ENCODE results near the gene SCN2B. TPM values are rescaled to one million over a fixed set of nuclear protein-coding genes. Genes with fewer than 3 reads are reported as not detected.

Gene SCN2B
- total and polyA plus RNA-seq, 2 of the 13 experiments (the other 11 are each of a cell fraction or from before 2014, with no cell fraction given): 0.01 to 0.02 TPM

DNA sequence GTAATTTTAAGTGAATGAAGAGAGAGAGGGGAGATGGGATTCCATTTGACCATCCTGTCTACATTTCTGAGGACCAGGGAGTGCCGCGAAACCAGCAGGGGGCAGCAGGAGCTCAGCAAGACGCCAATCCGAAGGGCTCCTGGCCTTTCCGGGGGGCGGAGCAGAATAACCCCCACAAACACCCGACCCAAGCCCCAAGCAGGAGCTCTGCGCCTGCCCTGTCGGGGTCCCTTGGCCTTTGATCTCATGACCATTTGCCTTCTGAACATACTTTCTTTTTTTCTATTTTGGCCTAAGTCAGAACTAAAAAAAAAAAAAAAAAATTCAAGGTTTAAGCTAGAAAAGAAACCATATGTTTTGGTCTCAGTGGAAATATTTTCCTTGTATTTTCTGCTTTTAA is 21.9 kb upstream of the SCN2B start (continued):
- TF ChIP-seq MIXL1 (CRISPR knock-in tag; IDR thresholded peaks at IDR 0.05): peak; percentile 34; the same call in 1 of the 2 replicates
- TF ChIP-seq STAG1 (CRISPR knock-in tag; IDR thresholded peaks at IDR 0.05): peak; percentile 95
- TF ChIP-seq ZNF281 (CRISPR knock-in tag; IDR thresholded peaks at IDR 0.05; ENCODE audit: borderline replicate concordance): peak; percentile 26; the same call in 1 of the 2 replicates
- no peak for TF ChIP-seq SOX6 (IDR thresholded peaks at IDR 0.05)
- TF ChIP-seq SOX6 (CRISPR knock-in tag; IDR thresholded peaks at IDR 0.05): peak; percentile 50; the same call in 1 of the 2 replicates
- TF ChIP-seq, protein P1, sequence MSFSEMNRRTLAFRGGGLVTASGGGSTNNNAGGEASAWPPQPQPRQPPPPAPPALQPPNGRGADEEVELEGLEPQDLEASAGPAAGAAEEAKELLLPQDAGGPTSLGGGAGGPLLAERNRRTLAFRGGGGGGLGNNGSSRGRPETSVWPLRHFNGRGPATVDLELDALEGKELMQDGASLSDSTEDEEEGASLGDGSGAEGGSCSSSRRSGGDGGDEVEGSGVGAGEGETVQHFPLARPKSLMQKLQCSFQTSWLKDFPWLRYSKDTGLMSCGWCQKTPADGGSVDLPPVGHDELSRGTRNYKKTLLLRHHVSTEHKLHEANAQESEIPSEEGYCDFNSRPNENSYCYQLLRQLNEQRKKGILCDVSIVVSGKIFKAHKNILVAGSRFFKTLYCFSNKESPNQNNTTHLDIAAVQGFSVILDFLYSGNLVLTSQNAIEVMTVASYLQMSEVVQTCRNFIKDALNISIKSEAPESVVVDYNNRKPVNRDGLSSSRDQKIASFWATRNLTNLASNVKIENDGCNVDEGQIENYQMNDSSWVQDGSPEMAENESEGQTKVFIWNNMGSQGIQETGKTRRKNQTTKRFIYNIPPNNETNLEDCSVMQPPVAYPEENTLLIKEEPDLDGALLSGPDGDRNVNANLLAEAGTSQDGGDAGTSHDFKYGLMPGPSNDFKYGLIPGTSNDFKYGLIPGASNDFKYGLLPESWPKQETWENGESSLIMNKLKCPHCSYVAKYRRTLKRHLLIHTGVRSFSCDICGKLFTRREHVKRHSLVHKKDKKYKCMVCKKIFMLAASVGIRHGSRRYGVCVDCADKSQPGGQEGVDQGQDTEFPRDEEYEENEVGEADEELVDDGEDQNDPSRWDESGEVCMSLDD (CRISPR knock-in tag; IDR thresholded peaks at IDR 0.05; ENCODE audit: borderline replicate concordance): peak; percentile 90; the same call in 1 of the 2 replicates
- TF ChIP-seq MED1 (CRISPR knock-in tag; IDR thresholded peaks at IDR 0.05): peak; percentile 59
- no peak for TF ChIP-seq KDM6A (CRISPR knock-in tag; IDR thresholded peaks at IDR 0.05; ENCODE audit: low read depth)
- TF ChIP-seq KAT8 (CRISPR knock-in tag; IDR thresholded peaks at IDR 0.05): peak; percentile 45; the same call in 1 of the 2 replicates
- 0 out of 2 replicates have a peak, but pooled peaks have one; percentile 31 for TF ChIP-seq THRA (CRISPR knock-in tag; IDR thresholded peaks at IDR 0.05; ENCODE audit: borderline replicate concordance)
- TF ChIP-seq HNF4A (CRISPR knock-in tag; IDR thresholded peaks at IDR 0.05): peak; percentile 55
- TF ChIP-seq ZNF580 (CRISPR knock-in tag; IDR thresholded peaks at IDR 0.05; ENCODE audit: borderline replicate concordance, low read depth): peak; percentile 75; the same call in 1 of the 2 replicates
- TF ChIP-seq XRCC5 (optimal IDR thresholded peaks at IDR 0.05; ENCODE audit: low read length): peak; percentile 48
- no peak for TF ChIP-seq KLF13 (CRISPR knock-in tag; IDR thresholded peaks at IDR 0.05)
- TF ChIP-seq, protein P2, sequence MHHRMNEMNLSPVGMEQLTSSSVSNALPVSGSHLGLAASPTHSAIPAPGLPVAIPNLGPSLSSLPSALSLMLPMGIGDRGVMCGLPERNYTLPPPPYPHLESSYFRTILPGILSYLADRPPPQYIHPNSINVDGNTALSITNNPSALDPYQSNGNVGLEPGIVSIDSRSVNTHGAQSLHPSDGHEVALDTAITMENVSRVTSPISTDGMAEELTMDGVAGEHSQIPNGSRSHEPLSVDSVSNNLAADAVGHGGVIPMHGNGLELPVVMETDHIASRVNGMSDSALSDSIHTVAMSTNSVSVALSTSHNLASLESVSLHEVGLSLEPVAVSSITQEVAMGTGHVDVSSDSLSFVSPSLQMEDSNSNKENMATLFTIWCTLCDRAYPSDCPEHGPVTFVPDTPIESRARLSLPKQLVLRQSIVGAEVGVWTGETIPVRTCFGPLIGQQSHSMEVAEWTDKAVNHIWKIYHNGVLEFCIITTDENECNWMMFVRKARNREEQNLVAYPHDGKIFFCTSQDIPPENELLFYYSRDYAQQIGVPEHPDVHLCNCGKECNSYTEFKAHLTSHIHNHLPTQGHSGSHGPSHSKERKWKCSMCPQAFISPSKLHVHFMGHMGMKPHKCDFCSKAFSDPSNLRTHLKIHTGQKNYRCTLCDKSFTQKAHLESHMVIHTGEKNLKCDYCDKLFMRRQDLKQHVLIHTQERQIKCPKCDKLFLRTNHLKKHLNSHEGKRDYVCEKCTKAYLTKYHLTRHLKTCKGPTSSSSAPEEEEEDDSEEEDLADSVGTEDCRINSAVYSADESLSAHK (CRISPR knock-in tag; IDR thresholded peaks at IDR 0.05; ENCODE audit: borderline replicate concordance): no peak
- TF ChIP-seq, protein P3, sequence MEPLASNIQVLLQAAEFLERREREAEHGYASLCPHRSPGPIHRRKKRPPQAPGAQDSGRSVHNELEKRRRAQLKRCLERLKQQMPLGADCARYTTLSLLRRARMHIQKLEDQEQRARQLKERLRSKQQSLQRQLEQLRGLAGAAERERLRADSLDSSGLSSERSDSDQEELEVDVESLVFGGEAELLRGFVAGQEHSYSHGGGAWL (CRISPR knock-in tag; IDR thresholded peaks at IDR 0.05): 0 out of 2 replicates have a peak, but pooled peaks have one; percentile 24
- TF ChIP-seq, protein P4, sequence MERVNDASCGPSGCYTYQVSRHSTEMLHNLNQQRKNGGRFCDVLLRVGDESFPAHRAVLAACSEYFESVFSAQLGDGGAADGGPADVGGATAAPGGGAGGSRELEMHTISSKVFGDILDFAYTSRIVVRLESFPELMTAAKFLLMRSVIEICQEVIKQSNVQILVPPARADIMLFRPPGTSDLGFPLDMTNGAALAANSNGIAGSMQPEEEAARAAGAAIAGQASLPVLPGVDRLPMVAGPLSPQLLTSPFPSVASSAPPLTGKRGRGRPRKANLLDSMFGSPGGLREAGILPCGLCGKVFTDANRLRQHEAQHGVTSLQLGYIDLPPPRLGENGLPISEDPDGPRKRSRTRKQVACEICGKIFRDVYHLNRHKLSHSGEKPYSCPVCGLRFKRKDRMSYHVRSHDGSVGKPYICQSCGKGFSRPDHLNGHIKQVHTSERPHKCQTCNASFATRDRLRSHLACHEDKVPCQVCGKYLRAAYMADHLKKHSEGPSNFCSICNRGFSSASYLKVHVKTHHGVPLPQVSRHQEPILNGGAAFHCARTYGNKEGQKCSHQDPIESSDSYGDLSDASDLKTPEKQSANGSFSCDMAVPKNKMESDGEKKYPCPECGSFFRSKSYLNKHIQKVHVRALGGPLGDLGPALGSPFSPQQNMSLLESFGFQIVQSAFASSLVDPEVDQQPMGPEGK (CRISPR knock-in tag; IDR thresholded peaks at IDR 0.05): peak; percentile 97
